ENCODE results near the gene PAAF1. TPM values are rescaled to one million over a fixed set of nuclear protein-coding genes. Genes with fewer than 3 reads are reported as not detected.

The PAAF1 gene
- polyA plus RNA-seq, 1 experiment: 12.2 TPM

DNA sequence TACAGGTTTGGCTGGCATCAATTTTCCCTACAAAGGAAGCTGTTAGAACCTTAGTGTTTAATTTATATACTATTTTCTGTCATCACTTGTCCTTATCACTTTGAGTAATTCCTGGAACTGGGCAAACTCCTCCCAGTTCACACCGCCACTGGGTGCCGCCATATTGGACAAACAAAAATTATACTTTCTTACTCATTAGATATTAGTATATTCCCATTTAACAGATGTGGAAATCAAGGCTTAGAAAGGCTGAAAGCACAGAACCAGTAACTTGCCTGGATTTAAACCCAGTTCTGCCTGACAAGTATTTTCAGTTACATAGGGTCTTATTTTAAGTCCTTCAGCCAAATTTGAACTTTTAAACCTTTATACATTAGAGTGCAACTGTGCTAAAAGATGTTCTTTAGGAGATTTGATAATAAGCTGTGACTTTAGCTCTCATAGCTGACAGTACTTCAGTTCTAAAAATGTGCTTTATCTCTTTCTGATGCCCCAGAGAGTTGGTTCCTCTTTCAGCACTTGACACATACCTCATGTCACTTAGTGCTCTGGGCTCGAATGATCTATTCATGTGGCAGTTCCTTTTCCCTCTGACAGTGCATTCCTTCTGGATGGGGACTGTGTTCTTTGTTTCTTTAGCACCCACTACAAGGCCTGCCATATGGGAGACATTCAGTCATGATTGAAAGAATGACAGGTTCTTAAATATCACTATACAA lies 25.6 kb upstream of the PAAF1 start:
- Histone ChIP-seq H3K4me3 (ENCODE audit: low read depth, low read length) (no peak overlapping the region), H3K36me3 (ENCODE audit: control insufficient read depth, insufficient read depth, low read length) (no peaks in the 10 kb centered on the region), H3K27me3 (ENCODE audit: control insufficient read depth, insufficient read depth, low read length) (no peaks in the 10 kb centered on the region)
- ChIA-PET CTCF (no interaction called here), POLR2A (no interaction called here)
- no peak for TF ChIP-seq CTCF (IDR thresholded peaks at IDR 0.05; ENCODE audit: insufficient read depth, low read depth, low read length)
- no peak for DNase-seq (ENCODE audit: low read depth)

GRCh38 chr11:73852049-73852448 lies 24.8 kb upstream of the PAAF1 start:
- POLR2A ChIA-PET: no interaction called here
- H3K4me3 ChIP-seq (ENCODE audit: low read depth, low read length): no peak overlapping the region
- no peaks in the 10 kb centered on the region for H3K36me3 ChIP-seq (ENCODE audit: control insufficient read depth, insufficient read depth, low read length)
- DNase-seq (ENCODE audit: low read depth): no peak
- TF ChIP-seq CTCF (IDR thresholded peaks at IDR 0.05; ENCODE audit: insufficient read depth, low read depth, low read length): no peak
- H3K27me3 ChIP-seq (ENCODE audit: control insufficient read depth, insufficient read depth, low read length): no peaks in the 10 kb centered on the region
- CTCF ChIA-PET: no interaction called here

- H3K36me3 ChIP-seq (ENCODE audit: control insufficient read depth, insufficient read depth, low read length): no peaks in the 10 kb centered on the region
- DNase-seq (ENCODE audit: low read depth): no peak
- no peaks in the 10 kb centered on the region for H3K27me3 ChIP-seq (ENCODE audit: control insufficient read depth, insufficient read depth, low read length)
- ChIA-PET CTCF (interaction anchor here (1.1 kb wide), 1 partner anchor 25 kb away, joined by 3 read pairs; no protein-coding TSS in a partner anchor), POLR2A (no interaction called here)
- no peak for TF ChIP-seq CTCF (IDR thresholded peaks at IDR 0.05; ENCODE audit: insufficient read depth, low read depth, low read length)
- no peak overlapping the region for H3K4me3 ChIP-seq (ENCODE audit: low read depth, low read length)
Measured at GRCh38 chr11:73854680-73855079, 22.1 kb upstream of the PAAF1 start.

GRCh38 chr11:73856031-73856567 lies 20.7 kb upstream of the PAAF1 start:
- Histone ChIP-seq H3K27me3 (ENCODE audit: control insufficient read depth, insufficient read depth, low read length) (no peaks in the 10 kb centered on the region), H3K4me3 (ENCODE audit: low read depth, low read length) (no peak overlapping the region), H3K36me3 (ENCODE audit: control insufficient read depth, insufficient read depth, low read length) (no peaks in the 10 kb centered on the region)
- no peak for TF ChIP-seq CTCF (IDR thresholded peaks at IDR 0.05; ENCODE audit: insufficient read depth, low read depth, low read length)
- ChIA-PET POLR2A (no interaction called here), CTCF (interaction anchor here (1.0 to 1.1 kb wide), 2 partner anchors 10 to 53 kb away, joined by 3 read pairs; no protein-coding TSS in a partner anchor)
- DNase-seq (ENCODE audit: low read depth): no peak

DNA sequence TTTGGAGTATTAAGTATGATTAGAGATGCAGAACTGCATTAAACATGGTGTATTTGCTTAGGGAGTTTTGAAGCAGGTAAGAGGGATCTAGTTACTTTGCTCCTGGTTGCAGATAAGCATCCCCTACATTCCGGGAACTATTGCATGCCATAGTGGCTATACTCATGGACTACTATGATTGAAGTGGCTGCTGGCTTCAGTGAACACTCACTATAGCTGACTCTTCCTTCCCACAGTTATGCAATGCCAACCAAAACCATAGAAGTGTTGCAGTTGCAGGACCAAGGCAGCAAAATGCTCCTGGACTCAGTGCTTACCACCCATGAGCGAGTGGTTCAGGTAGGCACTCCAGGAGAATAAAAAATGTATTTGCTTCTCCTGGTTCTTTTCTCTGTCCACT lies 17.1 kb upstream of the PAAF1 start:
- ChIA-PET POLR2A (no interaction called here), CTCF (no interaction called here)
- no peak overlapping the region for H3K4me3 ChIP-seq (ENCODE audit: low read depth, low read length)
- no peak for TF ChIP-seq CTCF (IDR thresholded peaks at IDR 0.05; ENCODE audit: insufficient read depth, low read depth, low read length)
- no peaks in the 10 kb centered on the region for H3K36me3 ChIP-seq (ENCODE audit: control insufficient read depth, insufficient read depth, low read length)
- DNase-seq (ENCODE audit: low read depth): no peak
- H3K27me3 ChIP-seq (ENCODE audit: control insufficient read depth, insufficient read depth, low read length): no peaks in the 10 kb centered on the region

All from BJ (cell line).